ENCODE measurements around the gene PDE4B. TPM values are rescaled to one million over a fixed set of nuclear protein-coding genes. Genes with fewer than 3 reads are reported as not detected.

PDE4B gene
- total RNA-seq, 1 experiment from 2014 or later: not detected

DNA sequence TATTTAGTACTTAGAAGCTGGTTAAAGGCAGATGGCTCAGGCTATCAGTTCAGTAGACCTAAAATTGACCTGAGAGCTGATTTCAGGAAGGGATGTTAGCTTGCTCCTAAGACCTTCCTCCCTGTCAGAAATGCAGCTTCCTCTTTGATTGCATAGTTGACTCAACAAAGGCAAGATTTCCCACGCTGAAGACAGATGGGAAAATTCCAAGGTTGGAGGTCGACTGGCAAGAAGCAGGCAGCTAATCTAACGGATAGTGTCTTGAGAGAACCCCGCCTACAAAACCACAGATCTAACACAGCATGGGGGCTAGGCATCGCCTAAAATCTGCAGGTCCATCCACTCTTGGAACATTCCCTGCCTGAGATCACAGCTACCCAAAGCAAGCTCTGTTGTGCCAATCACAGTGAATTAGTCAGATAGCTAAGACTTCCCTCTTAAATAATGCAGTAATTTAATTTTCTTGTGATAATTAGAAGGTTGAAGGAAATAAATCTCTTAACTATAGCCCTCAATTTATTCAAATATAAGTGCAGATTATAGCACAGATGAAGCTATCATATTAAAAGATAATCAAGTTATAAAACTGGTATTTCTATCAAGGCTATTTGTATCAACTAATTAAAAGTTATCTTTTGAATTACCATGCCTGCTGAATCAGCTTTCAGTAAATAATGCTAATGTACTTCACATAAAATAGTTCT, 383.5 kb downstream of the PDE4B start:
- Mint-ChIP-seq H3K36me3 (ENCODE audit: insufficient read depth, unreplicated experiment) (no peaks in the 10 kb centered on the region), H3K27me3 (ENCODE audit: insufficient read depth, unreplicated experiment) (peaks cover 5% of the 10 kb centered on the region), H3K27ac (ENCODE audit: unreplicated experiment) (no peak overlapping the region), H3K9me3 (ENCODE audit: unreplicated experiment) (no peaks in the 10 kb centered on the region), H3K4me3 (ENCODE audit: unreplicated experiment) (no peak overlapping the region), H3K4me1 (ENCODE audit: low read depth, unreplicated experiment) (no peaks in the 10 kb centered on the region)
- no peaks in the 10 kb centered on the region for H3K9me3 ChIP-seq
- ChIA-PET POLR2A (interaction anchor here (0.6 kb wide), 1 partner anchor 536 kb away, joined by 3 read pairs; no protein-coding TSS in a partner anchor), CTCF (no interaction called here)
- no peak overlapping the region for H3K4me3 ChIP-seq (ENCODE audit: low read depth, low read length)
- H3K27me3 ChIP-seq (replicated peaks; ENCODE audit: control insufficient read depth, insufficient read depth, low read length): no peaks in the 10 kb centered on the region
- H3K36me3 ChIP-seq (ENCODE audit: control insufficient read depth, insufficient read depth, low read length): no peaks in the 10 kb centered on the region
- intact Hi-C loops (cut with micrococcal nuclease; ENCODE audit: unreplicated experiment): no loop called here
- TF ChIP-seq, protein P1, sequence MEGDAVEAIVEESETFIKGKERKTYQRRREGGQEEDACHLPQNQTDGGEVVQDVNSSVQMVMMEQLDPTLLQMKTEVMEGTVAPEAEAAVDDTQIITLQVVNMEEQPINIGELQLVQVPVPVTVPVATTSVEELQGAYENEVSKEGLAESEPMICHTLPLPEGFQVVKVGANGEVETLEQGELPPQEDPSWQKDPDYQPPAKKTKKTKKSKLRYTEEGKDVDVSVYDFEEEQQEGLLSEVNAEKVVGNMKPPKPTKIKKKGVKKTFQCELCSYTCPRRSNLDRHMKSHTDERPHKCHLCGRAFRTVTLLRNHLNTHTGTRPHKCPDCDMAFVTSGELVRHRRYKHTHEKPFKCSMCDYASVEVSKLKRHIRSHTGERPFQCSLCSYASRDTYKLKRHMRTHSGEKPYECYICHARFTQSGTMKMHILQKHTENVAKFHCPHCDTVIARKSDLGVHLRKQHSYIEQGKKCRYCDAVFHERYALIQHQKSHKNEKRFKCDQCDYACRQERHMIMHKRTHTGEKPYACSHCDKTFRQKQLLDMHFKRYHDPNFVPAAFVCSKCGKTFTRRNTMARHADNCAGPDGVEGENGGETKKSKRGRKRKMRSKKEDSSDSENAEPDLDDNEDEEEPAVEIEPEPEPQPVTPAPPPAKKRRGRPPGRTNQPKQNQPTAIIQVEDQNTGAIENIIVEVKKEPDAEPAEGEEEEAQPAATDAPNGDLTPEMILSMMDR (IDR thresholded peaks at IDR 0.05; ENCODE audit: insufficient read depth in 1 of 2, low read depth in 1 of 2, low read length in 1 of 2, severe bottlenecking in 1 of 2, unreplicated experiment in 1 of 2): no peak
- no peak for DNase-seq
- no TSS peak for BruUV-seq (replicated peaks)
- H3K4me1 ChIP-seq: no peaks in the 10 kb centered on the region

DNA sequence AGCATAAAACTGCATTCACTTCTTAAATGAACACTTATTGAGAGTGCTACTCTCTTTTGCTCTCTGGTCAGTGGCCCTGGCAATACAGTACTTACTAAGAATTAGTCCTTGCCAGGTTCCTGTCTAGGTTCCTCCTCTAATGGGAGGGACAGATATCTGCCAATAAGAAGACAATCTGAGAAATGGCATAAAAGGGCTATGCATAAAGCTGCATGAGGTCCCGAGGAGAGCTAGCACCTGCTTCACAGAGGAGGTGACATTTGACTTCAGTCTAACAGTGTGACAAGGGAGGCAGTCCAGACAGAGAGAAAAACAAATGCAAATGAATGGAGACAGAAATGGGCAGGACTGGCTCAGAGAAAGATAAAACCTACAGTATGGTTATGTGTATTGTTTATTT, 384.1 kb downstream of the PDE4B start:
- TF ChIP-seq, protein P1 (IDR thresholded peaks at IDR 0.05; ENCODE audit: insufficient read depth in 1 of 2, low read depth in 1 of 2, low read length in 1 of 2, severe bottlenecking in 1 of 2, unreplicated experiment in 1 of 2): no peak
- H3K36me3 Mint-ChIP-seq (ENCODE audit: insufficient read depth, unreplicated experiment): no peaks in the 10 kb centered on the region
- no peaks in the 10 kb centered on the region for H3K9me3 ChIP-seq
- DNase-seq: no peak
- no peaks in the 10 kb centered on the region for H3K9me3 Mint-ChIP-seq (ENCODE audit: unreplicated experiment)
- H3K27ac Mint-ChIP-seq (ENCODE audit: unreplicated experiment): no peak overlapping the region
- intact Hi-C loops (cut with micrococcal nuclease; ENCODE audit: unreplicated experiment): no loop called here
- H3K27me3 ChIP-seq (replicated peaks; ENCODE audit: control insufficient read depth, insufficient read depth, low read length): no peaks in the 10 kb centered on the region
- no peaks in the 10 kb centered on the region for H3K36me3 ChIP-seq (ENCODE audit: control insufficient read depth, insufficient read depth, low read length)
- H3K4me1 ChIP-seq: no peaks in the 10 kb centered on the region
- no peaks in the 10 kb centered on the region for H3K4me1 Mint-ChIP-seq (ENCODE audit: low read depth, unreplicated experiment)
- H3K4me3 Mint-ChIP-seq (ENCODE audit: unreplicated experiment): no peak overlapping the region
- no TSS peak for BruUV-seq (replicated peaks)
- CTCF ChIA-PET: no interaction called here
- POLR2A ChIA-PET: no interaction called here
- no peak overlapping the region for H3K4me3 ChIP-seq (ENCODE audit: low read depth, low read length)
- H3K27me3 Mint-ChIP-seq (ENCODE audit: insufficient read depth, unreplicated experiment): peaks cover 5% of the 10 kb centered on the region

DNA sequence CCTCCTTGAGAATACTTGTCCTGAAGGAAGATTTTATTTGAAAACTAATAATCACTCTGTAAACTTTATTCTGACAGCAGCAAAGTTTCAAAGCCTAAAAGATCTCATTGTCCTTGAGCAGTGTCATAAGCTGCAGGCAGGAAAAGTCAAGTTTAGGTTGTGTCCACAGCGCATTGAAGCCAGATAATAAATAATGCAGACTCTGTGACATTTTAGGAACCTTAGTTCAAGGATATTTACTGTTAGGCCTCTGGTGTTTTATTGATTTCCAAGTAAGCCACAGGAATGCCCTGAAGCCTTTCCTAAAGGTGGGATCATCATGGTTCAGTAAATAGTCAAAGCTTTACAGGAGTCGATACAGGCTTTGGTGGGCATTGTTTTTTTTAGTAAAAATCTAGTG, 384.8 kb downstream of the PDE4B start:
- intact Hi-C loops (cut with micrococcal nuclease; ENCODE audit: unreplicated experiment): no loop called here
- H3K9me3 Mint-ChIP-seq (ENCODE audit: unreplicated experiment): no peaks in the 10 kb centered on the region
- H3K36me3 Mint-ChIP-seq (ENCODE audit: insufficient read depth, unreplicated experiment): no peaks in the 10 kb centered on the region
- TF ChIP-seq, protein P1 (IDR thresholded peaks at IDR 0.05; ENCODE audit: insufficient read depth in 1 of 2, low read depth in 1 of 2, low read length in 1 of 2, severe bottlenecking in 1 of 2, unreplicated experiment in 1 of 2): no peak
- no peak for DNase-seq
- no peak overlapping the region for H3K4me3 Mint-ChIP-seq (ENCODE audit: unreplicated experiment)
- no peaks in the 10 kb centered on the region for H3K4me1 ChIP-seq
- H3K9me3 ChIP-seq: no peaks in the 10 kb centered on the region
- no TSS peak for BruUV-seq (replicated peaks)
- no peaks in the 10 kb centered on the region for H3K27me3 ChIP-seq (replicated peaks; ENCODE audit: control insufficient read depth, insufficient read depth, low read length)
- ChIA-PET POLR2A (no interaction called here), CTCF (no interaction called here)
- H3K4me3 ChIP-seq (ENCODE audit: low read depth, low read length): no peak overlapping the region
- peaks cover 5% of the 10 kb centered on the region for H3K27me3 Mint-ChIP-seq (ENCODE audit: insufficient read depth, unreplicated experiment)
- no peak overlapping the region for H3K27ac Mint-ChIP-seq (ENCODE audit: unreplicated experiment)
- no peaks in the 10 kb centered on the region for H3K36me3 ChIP-seq (ENCODE audit: control insufficient read depth, insufficient read depth, low read length)
- no peaks in the 10 kb centered on the region for H3K4me1 Mint-ChIP-seq (ENCODE audit: low read depth, unreplicated experiment)
